Measurements from ENCODE around the gene LPCAT4. TPM values are rescaled to one million over a fixed set of nuclear protein-coding genes. Genes with fewer than 3 reads are reported as not detected.
A peak's percentile ranks its signal among the peaks of the same experiment; 100 is the strongest.

LPCAT4 gene
- total RNA-seq, 4 donors from 2014 or later: 11.8 to 40.2 (median 32.6) TPM

- Histone ChIP-seq H3K4me1 (peaks cover 3 to 67% (median 15%) of the 10 kb centered on the region in 3 donors), H3K27me3 (no peaks in the 10 kb centered on the region), H3K36me3 (peaks cover 0 to 29% (median 7%) of the 10 kb centered on the region in 3 donors), H3K9me3 (no peaks in the 10 kb centered on the region), H3K4me3 (peak overlapping the region; percentile 88 to 95 (median 92)), H3K27ac (peak overlapping the region; percentile 98 to 100 (median 99))
- intact Hi-C loops (cut with DNase I): loop anchor here (10.0 kb wide), 1 partner anchor 132 kb away; no protein-coding TSS in a partner anchor
- DNase-seq: no peak
- TF ChIP-seq POLR2A (IDR thresholded peaks at IDR 0.05) (peak in 1 of 4 donors; percentile 18), CTCF (IDR thresholded peaks at IDR 0.05) (no peak)
- WGBS, 2 donors: 0 to 2% methylated on average over 13 to 33 of the region's 37 CpGs
Measured at GRCh38 chr15:34366271-34367065, 528 bp downstream of the LPCAT4 start.

GRCh38 chr15:34365836-34366235 lies 1.2 kb downstream of the LPCAT4 start:
- H3K4me1 ChIP-seq: peaks cover 3 to 73% (median 15%) of the 10 kb centered on the region in 3 donors
- no peaks in the 10 kb centered on the region for H3K27me3 ChIP-seq
- intact Hi-C loops (cut with DNase I): loop anchor here (10.0 kb wide), 1 partner anchor 131 kb away; no protein-coding TSS in a partner anchor
- no peaks in the 10 kb centered on the region for H3K9me3 ChIP-seq
- TF ChIP-seq CTCF (IDR thresholded peaks at IDR 0.05) (no peak), POLR2A (IDR thresholded peaks at IDR 0.05) (no peak)
- H3K4me3 ChIP-seq: peak overlapping the region; percentile 88 to 95 (median 92)
- WGBS, 2 donors: 25 to 35% methylated on average over 3 to 5 of the region's 5 CpGs
- peaks cover 0 to 35% (median 7%) of the 10 kb centered on the region in 3 donors for H3K36me3 ChIP-seq
- H3K27ac ChIP-seq: peak overlapping the region; percentile 98 to 100 (median 99)
- DNase-seq: no peak

- DNase-seq: no peak
- no peak for TF ChIP-seq POLR2A (IDR thresholded peaks at IDR 0.05)
- no peak for TF ChIP-seq CTCF (IDR thresholded peaks at IDR 0.05)
- Histone ChIP-seq H3K4me1 (peaks cover 3 to 79% (median 15%) of the 10 kb centered on the region in 3 donors), H3K36me3 (peaks cover 0 to 41% (median 7%) of the 10 kb centered on the region in 3 donors), H3K27me3 (no peaks in the 10 kb centered on the region), H3K4me3 (peak overlapping the region; percentile 88 to 95 (median 92)), H3K27ac (peak overlapping the region; percentile 39 to 100 (median 99)), H3K9me3 (no peaks in the 10 kb centered on the region)
- WGBS, 2 donors: 29 to 89% methylated on average over 5 to 15 of the region's 16 CpGs
- intact Hi-C loops (cut with DNase I): loop anchor here (10.0 kb wide), 1 partner anchor 130 kb away; no protein-coding TSS in a partner anchor
Measured at GRCh38 chr15:34365091-34365825, 1.7 kb downstream of the LPCAT4 start.

- H3K27ac ChIP-seq: peak overlapping the region in 1 of 4 donors; percentile 74
- TF ChIP-seq POLR2A (IDR thresholded peaks at IDR 0.05): no peak
- no peak for TF ChIP-seq CTCF (IDR thresholded peaks at IDR 0.05)
- 95 to 98% methylated on average over 8 of the region's 8 CpGs for WGBS, 2 donors
Measured at GRCh38 chr15:34364041-34364440, 3.0 kb downstream of the LPCAT4 start.

More at GRCh38 chr15:34364041-34364440, 3.0 kb downstream of the LPCAT4 start:
- Histone ChIP-seq H3K36me3 (peaks cover 0 to 52% (median 12%) of the 10 kb centered on the region in 3 donors), H3K4me3 (no peak overlapping the region), H3K9me3 (no peaks in the 10 kb centered on the region), H3K27me3 (no peaks in the 10 kb centered on the region), H3K4me1 (peaks cover 8 to 85% (median 24%) of the 10 kb centered on the region in 3 donors)
- DNase-seq: no peak
- intact Hi-C loops (cut with DNase I): loop anchor here (10.0 kb wide), 1 partner anchor 129 kb away; no protein-coding TSS in a partner anchor
